Stimulated activated effector memory CD8-positive, alpha-beta T cell treated with anti-CD3 and anti-CD28 coated beads, Interleukin-12 subunit alpha, Interleukin-12 subunit beta, amount 100 ng/mL, for 72 hours (primary cell): ENCODE data around the gene AHCYL2.
"Not testable (repeated sequence)": the region's sequence is repeated elsewhere in the genome, so short reads cannot be mapped to it uniquely, and the experiment has no call there.

ENCODE experiments used
- ATAC-seq: fragments of 150-1000 bp; cut with Tn5 transposase; 2 replicates; pipeline ENCODE4 v1.10.0; 2021
- DNase-seq, 2 donors: peaks; one replicate each; pipeline ENCODE4 v3.0.0; 2021 to 2022; ENCODE audit warnings: low spot score in 2 of 2
- H3K27ac Mint-ChIP-seq: one replicate; pipeline ENCODE4 v1.8.0; 2022; ENCODE audit warnings: mild to moderate bottlenecking, mixed read lengths
- H3K36me3 Mint-ChIP-seq: one replicate; pipeline ENCODE4 v1.8.0; 2022; ENCODE audit warnings: mild to moderate bottlenecking, mixed read lengths
- H3K4me1 Mint-ChIP-seq: one replicate; pipeline ENCODE4 v1.8.0; 2022; ENCODE audit warnings: mixed read lengths
- H3K4me3 Mint-ChIP-seq: one replicate; pipeline ENCODE4 v1.8.0; 2022; ENCODE audit warnings: mild to moderate bottlenecking, mixed read lengths
- H3K9me3 Mint-ChIP-seq: one replicate; pipeline ENCODE4 v1.8.0; 2022; ENCODE audit warnings: mixed read lengths

Gene AHCYL2

DNA sequence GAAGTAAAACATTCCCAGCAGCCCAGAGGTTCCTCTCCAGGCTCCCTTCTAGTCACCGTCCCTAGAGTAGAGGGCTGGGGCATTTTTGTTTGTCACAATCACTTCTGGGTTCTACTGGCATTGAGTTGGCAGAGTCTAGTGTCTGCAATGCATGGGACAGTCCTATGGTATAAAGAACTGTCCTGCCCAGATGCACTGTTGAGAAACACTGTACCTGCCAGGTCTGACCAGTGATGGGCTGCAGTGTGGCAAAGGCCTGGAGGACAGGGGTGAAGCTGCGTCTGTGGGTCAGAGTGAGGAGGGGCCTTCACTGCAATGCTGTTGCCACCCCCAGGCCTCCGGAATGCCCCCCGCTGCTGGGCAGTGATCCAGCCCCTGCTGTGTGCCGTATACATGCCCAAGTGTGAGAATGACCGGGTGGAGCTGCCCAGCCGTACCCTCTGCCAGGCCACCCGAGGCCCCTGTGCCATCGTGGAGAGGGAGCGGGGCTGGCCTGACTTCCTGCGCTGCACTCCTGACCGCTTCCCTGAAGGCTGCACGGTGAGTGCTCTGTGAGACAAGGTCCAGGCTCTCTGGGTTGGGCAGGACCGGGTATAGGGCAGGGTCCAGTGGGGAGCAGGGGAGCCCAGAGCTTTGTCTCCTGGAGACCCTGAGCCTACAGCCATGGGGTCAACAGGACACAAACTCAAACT, 21.6 kb upstream of the AHCYL2 start:
- Mint-ChIP-seq H3K4me1 (peaks cover 11% of the 10 kb centered on the region), H3K4me3 (no peak overlapping the region), H3K36me3 (no peaks in the 10 kb centered on the region), H3K9me3 (no peaks in the 10 kb centered on the region), H3K27ac (no peak overlapping the region)
- no peak for ATAC-seq
- no peak for DNase-seq

- no peak overlapping the region for H3K4me3 Mint-ChIP-seq
- no peaks in the 10 kb centered on the region for H3K36me3 Mint-ChIP-seq
- no peaks in the 10 kb centered on the region for H3K9me3 Mint-ChIP-seq
- ATAC-seq (no peak), DNase-seq (no peak)
- no peak overlapping the region for H3K27ac Mint-ChIP-seq
- H3K4me1 Mint-ChIP-seq: peaks cover 11% of the 10 kb centered on the region
Observed at GRCh38 chr7:129205126-129205818, 19.6 kb upstream of the AHCYL2 start.

GRCh38 chr7:129205987-129206785, 18.6 kb upstream of the AHCYL2 start:
- Mint-ChIP-seq H3K4me3 (no peak overlapping the region), H3K4me1 (peaks cover 11% of the 10 kb centered on the region), H3K9me3 (no peaks in the 10 kb centered on the region), H3K36me3 (no peaks in the 10 kb centered on the region), H3K27ac (no peak overlapping the region)
- ATAC-seq (peak; percentile 75), DNase-seq (no peak)

DNA sequence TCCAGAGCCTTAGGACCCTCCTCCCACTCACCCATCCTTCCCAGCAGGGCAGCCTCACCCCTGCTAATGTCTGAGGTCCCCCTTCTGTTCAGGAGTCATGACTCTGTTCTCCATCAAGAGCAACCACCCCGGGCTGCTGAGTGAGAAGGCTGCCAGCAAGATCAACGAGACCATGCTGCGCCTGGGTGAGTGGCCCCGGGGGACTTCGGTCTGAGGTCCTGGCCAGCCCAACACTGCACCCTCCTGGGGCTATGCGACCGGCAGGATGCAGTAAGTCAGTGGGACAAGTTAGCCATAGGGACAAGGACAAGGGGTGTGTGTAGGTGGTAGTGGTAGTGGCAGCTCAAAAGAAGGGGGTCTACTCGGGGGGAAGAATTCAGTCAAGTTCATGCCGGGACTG, 16.2 kb upstream of the AHCYL2 start:
- no peaks in the 10 kb centered on the region for H3K9me3 Mint-ChIP-seq
- no peaks in the 10 kb centered on the region for H3K36me3 Mint-ChIP-seq
- ATAC-seq (no peak), DNase-seq (no peak)
- H3K4me3 Mint-ChIP-seq: no peak overlapping the region
- H3K4me1 Mint-ChIP-seq: peaks cover 11% of the 10 kb centered on the region
- no peak overlapping the region for H3K27ac Mint-ChIP-seq

- Mint-ChIP-seq H3K4me1 (peaks cover 11% of the 10 kb centered on the region), H3K4me3 (no peak overlapping the region), H3K27ac (no peak overlapping the region), H3K36me3 (no peaks in the 10 kb centered on the region), H3K9me3 (no peaks in the 10 kb centered on the region)
- no peak for ATAC-seq
- no peak for DNase-seq
Observed at GRCh38 chr7:129209067-129209926, 15.5 kb upstream of the AHCYL2 start.

DNA sequence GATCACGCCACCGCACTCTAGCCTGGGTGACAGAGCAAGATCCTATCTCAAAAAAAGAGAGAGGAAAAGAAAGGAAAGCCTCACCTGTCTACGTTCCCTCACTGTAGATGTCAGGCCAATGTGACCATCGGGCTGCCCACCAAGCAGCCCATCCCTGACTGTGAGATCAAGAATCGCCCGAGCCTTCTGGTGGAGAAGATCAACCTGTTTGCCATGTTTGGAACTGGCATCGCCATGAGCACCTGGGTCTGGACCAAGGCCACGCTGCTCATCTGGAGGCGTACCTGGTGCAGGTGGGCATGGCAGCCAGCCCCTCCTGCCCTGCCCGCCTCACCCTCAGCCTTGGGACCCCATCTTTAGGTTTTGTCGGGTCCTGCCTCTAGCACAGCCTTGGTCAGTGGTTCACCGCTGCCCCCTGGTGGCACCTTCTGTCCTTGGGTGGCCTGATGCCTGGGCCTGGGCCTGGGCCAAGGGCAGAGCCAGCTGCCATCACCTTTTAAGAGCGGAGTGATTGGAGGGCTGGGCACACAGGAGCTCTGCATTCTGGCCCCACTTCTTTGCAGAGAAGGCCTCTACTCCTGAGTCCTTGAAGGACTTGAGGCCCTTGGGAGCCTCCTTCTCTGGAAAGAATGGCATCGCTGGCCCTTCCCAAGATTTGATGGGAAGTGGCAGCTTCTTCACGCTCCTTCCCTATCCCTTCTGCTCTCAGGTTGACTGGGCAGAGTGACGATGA, 14.4 kb upstream of the AHCYL2 start:
- ATAC-seq: peak; percentile 77
- Mint-ChIP-seq H3K9me3 (no peaks in the 10 kb centered on the region), H3K36me3 (no peaks in the 10 kb centered on the region)

GRCh38 chr7:129210989-129211312, 13.9 kb upstream of the AHCYL2 start:
- no peak overlapping the region for H3K27ac Mint-ChIP-seq
- no peaks in the 10 kb centered on the region for H3K9me3 Mint-ChIP-seq
- H3K4me3 Mint-ChIP-seq: no peak overlapping the region
- H3K4me1 Mint-ChIP-seq: peaks cover 4% of the 10 kb centered on the region
- H3K36me3 Mint-ChIP-seq: no peaks in the 10 kb centered on the region
- DNase-seq (no peak), ATAC-seq (no peak)

More for the DNA sequence above, 14.4 kb upstream of the AHCYL2 start:
- peaks cover 9% of the 10 kb centered on the region for H3K4me1 Mint-ChIP-seq
- H3K27ac Mint-ChIP-seq: no peak overlapping the region
- H3K4me3 Mint-ChIP-seq: no peak overlapping the region
- peak; percentile 66 to 88 for DNase-seq

DNA sequence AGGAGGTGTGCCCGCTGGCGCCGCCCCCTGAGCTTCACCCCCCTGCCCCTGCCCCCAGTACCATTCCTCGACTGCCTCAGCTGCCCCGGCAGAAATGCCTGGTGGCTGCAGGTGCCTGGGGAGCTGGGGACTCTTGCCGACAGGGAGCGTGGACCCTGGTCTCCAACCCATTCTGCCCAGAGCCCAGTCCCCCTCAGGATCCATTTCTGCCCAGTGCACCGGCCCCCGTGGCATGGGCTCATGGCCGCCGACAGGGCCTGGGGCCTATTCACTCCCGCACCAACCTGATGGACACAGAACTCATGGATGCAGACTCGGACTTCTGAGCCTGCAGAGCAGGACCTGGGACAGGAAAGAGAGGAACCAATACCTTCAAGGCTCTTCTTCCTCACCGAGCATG, 12.7 kb upstream of the AHCYL2 start:
- DNase-seq (no peak), ATAC-seq (no peak)
- Mint-ChIP-seq H3K27ac (peak overlapping the region; percentile 20), H3K4me1 (no peaks in the 10 kb centered on the region), H3K4me3 (no peak overlapping the region), H3K9me3 (no peaks in the 10 kb centered on the region), H3K36me3 (no peaks in the 10 kb centered on the region)

- ATAC-seq (no peak), DNase-seq (no peak)
- Mint-ChIP-seq H3K36me3 (no peaks in the 10 kb centered on the region), H3K4me3 (no peak overlapping the region), H3K9me3 (no peaks in the 10 kb centered on the region), H3K4me1 (no peaks in the 10 kb centered on the region), H3K27ac (peak overlapping the region; percentile 20)
Observed at GRCh38 chr7:129212596-129212995, 12.2 kb upstream of the AHCYL2 start.

DNA sequence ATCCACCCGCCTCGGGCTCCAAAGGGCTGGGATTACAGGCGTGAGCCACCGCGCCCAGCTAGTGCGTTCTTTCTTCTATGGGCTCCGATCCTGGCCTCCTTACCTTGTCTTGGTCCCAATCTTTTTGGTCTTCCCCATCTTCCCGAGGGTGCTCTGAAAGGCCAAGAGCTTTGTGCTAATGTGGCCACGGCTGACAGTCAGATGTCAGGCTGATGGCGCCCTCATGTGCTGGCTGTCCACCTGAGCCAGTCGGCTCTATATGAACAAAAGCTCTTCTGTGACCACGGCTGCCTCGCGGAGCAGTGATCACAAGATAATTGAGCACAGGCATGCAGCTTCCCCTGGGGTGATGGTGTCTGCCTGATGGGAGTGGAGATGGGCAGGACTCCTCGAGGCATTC, 11.0 kb upstream of the AHCYL2 start:
- H3K27ac Mint-ChIP-seq: no peak overlapping the region
- H3K36me3 Mint-ChIP-seq: no peaks in the 10 kb centered on the region
- no peak for DNase-seq
- no peaks in the 10 kb centered on the region for H3K9me3 Mint-ChIP-seq
- H3K4me3 Mint-ChIP-seq: no peak overlapping the region
- ATAC-seq: no peak
- no peaks in the 10 kb centered on the region for H3K4me1 Mint-ChIP-seq

DNA sequence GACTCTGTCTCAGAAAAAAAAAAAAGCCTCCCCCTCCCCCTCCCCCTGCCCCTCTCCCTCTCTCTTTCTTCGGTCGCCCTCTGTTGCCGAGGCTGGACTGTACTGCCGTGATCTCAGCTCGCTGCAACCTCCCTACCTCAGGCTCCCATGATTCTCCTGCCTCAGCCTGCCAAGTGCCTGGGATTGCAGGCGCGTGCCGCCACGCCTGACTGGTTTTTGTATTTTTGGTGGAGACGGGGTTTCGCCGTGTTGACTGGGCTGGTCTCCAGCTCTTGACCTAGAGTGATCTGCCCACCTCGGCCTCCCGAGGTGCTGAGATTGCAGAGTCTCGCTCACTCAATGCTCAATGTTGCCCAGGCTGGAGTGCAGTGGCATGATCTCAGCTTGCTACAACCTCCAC, 9.1 kb upstream of the AHCYL2 start:
- H3K27ac Mint-ChIP-seq, H3K4me3 Mint-ChIP-seq, DNase-seq, ATAC-seq, H3K36me3 Mint-ChIP-seq, H3K4me1 Mint-ChIP-seq, H3K9me3 Mint-ChIP-seq: not testable (repeated sequence)

- H3K4me1 Mint-ChIP-seq, DNase-seq, H3K4me3 Mint-ChIP-seq, H3K27ac Mint-ChIP-seq, H3K36me3 Mint-ChIP-seq, H3K9me3 Mint-ChIP-seq, ATAC-seq: not testable (repeated sequence)
Observed at GRCh38 chr7:129216101-129216715, 8.6 kb upstream of the AHCYL2 start.

DNA sequence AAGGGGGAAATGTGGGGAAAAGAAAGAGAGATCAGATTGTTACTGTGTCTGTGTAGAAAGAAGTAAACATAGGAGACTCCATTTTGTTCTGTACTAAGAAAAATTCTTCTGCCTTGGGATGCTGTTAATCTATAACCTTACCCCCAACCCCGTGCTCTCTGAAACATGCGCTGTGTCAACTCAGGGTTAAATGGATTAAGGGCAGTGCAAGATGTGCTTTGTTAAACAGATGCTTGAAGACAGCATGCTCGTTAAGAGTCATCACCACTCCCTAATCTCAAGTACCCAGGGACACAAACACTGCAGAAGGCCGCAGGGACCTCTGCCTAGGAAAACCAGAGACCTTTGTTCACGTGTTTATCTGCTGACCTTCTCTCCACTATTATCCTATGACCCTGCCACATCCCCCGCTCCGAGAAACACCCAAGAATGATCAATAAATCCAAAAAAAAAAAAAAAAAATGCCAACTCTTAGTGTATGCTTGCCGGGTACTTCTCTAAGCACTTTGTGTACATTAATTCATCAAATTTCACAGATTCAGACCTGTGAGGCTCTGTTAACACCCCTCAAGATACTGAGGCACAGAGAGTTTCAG, 7.9 kb upstream of the AHCYL2 start:
- not testable (repeated sequence) for H3K27ac Mint-ChIP-seq, H3K36me3 Mint-ChIP-seq, H3K9me3 Mint-ChIP-seq, H3K4me3 Mint-ChIP-seq, ATAC-seq, DNase-seq, H3K4me1 Mint-ChIP-seq

- Mint-ChIP-seq H3K4me3 (no peak overlapping the region), H3K4me1 (peaks cover 4% of the 10 kb centered on the region), H3K36me3 (no peaks in the 10 kb centered on the region), H3K27ac (no peak overlapping the region), H3K9me3 (no peaks in the 10 kb centered on the region)
- peak; percentile 89 for ATAC-seq
- DNase-seq: peak; percentile 75 to 89
Observed at GRCh38 chr7:129218514-129219062, 6.2 kb upstream of the AHCYL2 start.
